Ramos (cell line): ENCODE data around the gene REV1.

Source experiments
- in situ Hi-C: fragments of 300-500 bp; cut with MboI; formaldehyde crosslinking; loops from one replicate; pipeline ENCODE4 v1.14.3; 2022; ENCODE audit warnings: low sequenced_read_pairs; ENCODE audit not compliant: unreplicated experiment

Gene REV1

GRCh38 chr2:99414566-99414965, 75.3 kb downstream of the REV1 start:
- in situ Hi-C loops = no loop called here

- in situ Hi-C loops = no loop called here
Observed at GRCh38 chr2:99410276-99410675, 79.5 kb downstream of the REV1 start.

- in situ Hi-C loops = no loop called here
Observed at GRCh38 chr2:99406137-99406536, 83.7 kb downstream of the REV1 start.

- in situ Hi-C loops = no loop called here
Observed at GRCh38 chr2:99404797-99405669, 84.8 kb downstream of the REV1 start.

- in situ Hi-C loops = no loop called here
Observed at GRCh38 chr2:99404039-99404796, 85.6 kb downstream of the REV1 start.

GRCh38 chr2:99403524-99403923, 86.3 kb downstream of the REV1 start:
- in situ Hi-C loops = no loop called here

GRCh38 chr2:99403084-99403483, 86.7 kb downstream of the REV1 start:
- in situ Hi-C loops = no loop called here

- in situ Hi-C loops = no loop called here
Observed at GRCh38 chr2:99401841-99402240, 88.0 kb downstream of the REV1 start.

GRCh38 chr2:99399795-99400194, 90.0 kb downstream of the REV1 start:
- in situ Hi-C loops = no loop called here

- in situ Hi-C loops = no loop called here
Observed at GRCh38 chr2:99399063-99399462, 90.8 kb downstream of the REV1 start.

- in situ Hi-C loops = no loop called here
Observed at GRCh38 chr2:99398303-99398702, 91.5 kb downstream of the REV1 start.

GRCh38 chr2:99397266-99397920, 92.4 kb downstream of the REV1 start:
- in situ Hi-C loops = no loop called here

- in situ Hi-C loops = no loop called here
Observed at GRCh38 chr2:99395589-99396130, 94.2 kb downstream of the REV1 start.

- in situ Hi-C loops = no loop called here
Observed at GRCh38 chr2:99389946-99390345, 99.9 kb downstream of the REV1 start.

- in situ Hi-C loops = no loop called here
Observed at GRCh38 chr2:99389371-99389770, 100.4 kb downstream of the REV1 start.

- in situ Hi-C loops = no loop called here
Observed at GRCh38 chr2:99388892-99389291, 100.9 kb downstream of the REV1 start.

GRCh38 chr2:99386011-99386410, 103.8 kb downstream of the REV1 start:
- in situ Hi-C loops = no loop called here

GRCh38 chr2:99382143-99382542, 107.7 kb downstream of the REV1 start:
- in situ Hi-C loops = no loop called here

- in situ Hi-C loops = no loop called here
Observed at GRCh38 chr2:99380376-99381010, 109.3 kb downstream of the REV1 start.

- in situ Hi-C loops = no loop called here
Observed at GRCh38 chr2:99377879-99378278, 111.9 kb downstream of the REV1 start.
